BE2C (cell line): Measurements from ENCODE around the gene NFKBIA.
"Not testable (repeated sequence)": the region's sequence is repeated elsewhere in the genome, so short reads cannot be mapped to it uniquely, and the experiment has no call there.

Source experiments
- DNase-seq: peaks from one replicate; pipeline ENCODE4 v3.0.0-alpha.2; 2020
- H3K27me3 ChIP-seq: fragments of 250-450 bp; sonication (Bioruptor Pico); 2 replicates; pipeline ENCODE4 v1.5.1; 2020; ENCODE audit warnings: mild to moderate bottlenecking
- H3K36me3 ChIP-seq: fragments of 250-450 bp; sonication (Bioruptor Pico); 2 replicates; pipeline ENCODE4 v1.5.1; 2020; ENCODE audit warnings: mild to moderate bottlenecking
- H3K4me1 ChIP-seq: fragments of 250-450 bp; sonication (Bioruptor Pico); 2 replicates; pipeline ENCODE4 v1.5.1; 2020
- H3K4me3 ChIP-seq: 2 replicates; pipeline ENCODE4 v1.5.1; 2011; ENCODE audit warnings: low read depth, low read length
- H3K9me3 ChIP-seq: fragments of 250-450 bp; sonication (Bioruptor Pico); 2 replicates; pipeline ENCODE4 v1.5.1; 2020
- CTCF ChIP-seq: IDR thresholded peaks from 2 replicates; pipeline ENCODE4 v1.5.1; 2012; ENCODE audit warnings: mild to moderate bottlenecking, low read depth, low read length

NFKBIA gene

GRCh38 chr14:35384455-35385041, 20.0 kb downstream of the NFKBIA start:
- Histone ChIP-seq H3K4me1 (peaks cover 29% of the 10 kb centered on the region), H3K9me3 (no peaks in the 10 kb centered on the region; the same call in 1 of the 2 replicates), H3K27me3 (no peaks in the 10 kb centered on the region), H3K36me3 (no peaks in the 10 kb centered on the region), H3K4me3 (no peak overlapping the region)
- no peak for DNase-seq
- TF ChIP-seq CTCF, result no peak

- Histone ChIP-seq H3K9me3 (no peaks in the 10 kb centered on the region; the same call in 1 of the 2 replicates), H3K36me3 (no peaks in the 10 kb centered on the region), H3K4me1 (peaks cover 29% of the 10 kb centered on the region), H3K27me3 (no peaks in the 10 kb centered on the region), H3K4me3 (no peak overlapping the region)
- no peak for TF ChIP-seq CTCF
- no peak for DNase-seq
Observed at GRCh38 chr14:35383569-35384454, 20.7 kb downstream of the NFKBIA start.

- no peak for TF ChIP-seq CTCF
- H3K36me3 ChIP-seq, result no peaks in the 10 kb centered on the region
- no peaks in the 10 kb centered on the region; the same call in 1 of the 2 replicates for H3K9me3 ChIP-seq
- no peak overlapping the region for H3K4me3 ChIP-seq
- DNase-seq, result no peak
- peaks cover 11% of the 10 kb centered on the region for H3K4me1 ChIP-seq
- H3K27me3 ChIP-seq, result no peaks in the 10 kb centered on the region
Observed at GRCh38 chr14:35380794-35381193, 23.8 kb downstream of the NFKBIA start.

GRCh38 chr14:35379234-35379933, 25.2 kb downstream of the NFKBIA start:
- not testable (repeated sequence) for H3K4me1 ChIP-seq, DNase-seq, H3K27me3 ChIP-seq, H3K36me3 ChIP-seq, H3K4me3 ChIP-seq, H3K9me3 ChIP-seq

- Histone ChIP-seq H3K27me3 (no peaks in the 10 kb centered on the region), H3K4me1 (no peaks in the 10 kb centered on the region), H3K9me3 (no peaks in the 10 kb centered on the region; the same call in 1 of the 2 replicates), H3K4me3 (no peak overlapping the region), H3K36me3 (no peaks in the 10 kb centered on the region)
- no peak for DNase-seq
- no peak for TF ChIP-seq CTCF
Observed at GRCh38 chr14:35378425-35379233, 25.9 kb downstream of the NFKBIA start.

GRCh38 chr14:35375558-35376025, 29.0 kb downstream of the NFKBIA start:
- DNase-seq, result no peak
- Histone ChIP-seq H3K4me3 (no peak overlapping the region), H3K27me3 (no peaks in the 10 kb centered on the region), H3K4me1 (no peaks in the 10 kb centered on the region), H3K36me3 (no peaks in the 10 kb centered on the region), H3K9me3 (no peaks in the 10 kb centered on the region; the same call in 1 of the 2 replicates)
- TF ChIP-seq CTCF, result no peak
